OCI-LY1 (cell line): ENCODE measurements around the gene PTPRD.

Experiments used
- H2AFZ ChIP-seq: fragments of 200-600 bp; sonication (generic), shearing (Covaris generic); 2 replicates; pipeline ENCODE4 v1.6.0; 2014; ENCODE audit warnings: antibody characterized with exemption, mild to moderate bottlenecking, low read length
- H3F3A ChIP-seq: fragments of 200-600 bp; sonication (generic), shearing (Covaris generic); 2 replicates; pipeline ENCODE4 v1.6.0; 2014; ENCODE audit warnings: mild to moderate bottlenecking, antibody characterized with exemption, low read length, moderate library complexity; ENCODE audit not compliant: insufficient read depth
- H3K27ac ChIP-seq: fragments of 200-600 bp; sonication (generic); 2 replicates; pipeline ENCODE4 v1.5.1; 2014; ENCODE audit warnings: low read length, mixed run types, mild to moderate bottlenecking, low read depth; ENCODE audit not compliant: poor library complexity, severe bottlenecking
- H3K27me3 ChIP-seq: fragments of 200-600 bp; sonication (generic); 2 replicates; pipeline ENCODE4 v1.6.0; 2014; ENCODE audit warnings: antibody characterized with exemption, mild to moderate bottlenecking, low read length, moderate library complexity; ENCODE audit not compliant: insufficient read depth
- H3K36me3 ChIP-seq: fragments of 200-600 bp; sonication (generic); 2 replicates; pipeline ENCODE4 v1.6.1; 2014; ENCODE audit warnings: mild to moderate bottlenecking, antibody characterized with exemption, low read length, moderate library complexity, mixed read lengths; ENCODE audit not compliant: insufficient read depth
- H3K4me1 ChIP-seq: fragments of 200-600 bp; sonication (generic); 2 replicates; pipeline ENCODE4 v1.5.1; 2014; ENCODE audit warnings: mild to moderate bottlenecking, low read length, moderate library complexity; ENCODE audit not compliant: insufficient read depth, severe bottlenecking
- H3K4me2 ChIP-seq: fragments of 200-600 bp; sonication (generic), shearing (Covaris generic); 2 replicates; pipeline ENCODE4 v1.6.1; 2014; ENCODE audit warnings: low read length
- H3K4me3 ChIP-seq: fragments of 200-600 bp; sonication (generic); 2 replicates; pipeline ENCODE4 v1.5.1; 2014; ENCODE audit warnings: low read length, low read depth, mild to moderate bottlenecking, mixed read lengths; ENCODE audit not compliant: poor library complexity, severe bottlenecking
- H3K79me2 ChIP-seq: fragments of 200-600 bp; shearing (Covaris generic); 2 replicates; pipeline ENCODE4 v1.6.1; 2016; ENCODE audit warnings: mixed run types, low read length, mixed read lengths; ENCODE audit not compliant: insufficient read depth
- H3K9ac ChIP-seq: fragments of 200-600 bp; sonication (generic), shearing (Covaris generic); 2 replicates; pipeline ENCODE4 v1.6.1; 2014; ENCODE audit warnings: mild to moderate bottlenecking, low read length, mixed read lengths
- H3K9me2 ChIP-seq: fragments of 200-600 bp; sonication (generic), shearing (Covaris generic); 2 replicates; pipeline ENCODE4 v1.6.1; 2014; ENCODE audit warnings: low read depth, mild to moderate bottlenecking, low read length, mixed read lengths
- H3K9me3 ChIP-seq: fragments of 200-600 bp; shearing (Covaris generic); 2 replicates; pipeline ENCODE4 v1.6.1; 2014; ENCODE audit warnings: low read length, mixed read lengths
- H4K20me1 ChIP-seq: fragments of 200-600 bp; sonication (generic), shearing (Covaris generic); 2 replicates; pipeline ENCODE4 v1.6.0; 2016; ENCODE audit warnings: mild to moderate bottlenecking, low read length; ENCODE audit not compliant: insufficient read depth
- EZH2 ChIP-seq: fragments of 200-600 bp; sonication (generic), shearing (Covaris generic); IDR thresholded peaks from 2 replicates; pipeline ENCODE4 v1.8.0; 2017; ENCODE audit warnings: borderline replicate concordance, mixed run types, mild to moderate bottlenecking, antibody characterized with exemption, low read length, moderate library complexity, mixed read lengths
- TF ChIP-seq, protein P1 (sequence below): fragments of 200-600 bp; sonication (generic), shearing (Covaris generic); IDR thresholded peaks from 2 replicates; pipeline ENCODE4 v1.5.1; 2017; ENCODE audit warnings: mild to moderate bottlenecking, antibody characterized with exemption, low read length, moderate library complexity, mixed read lengths

PTPRD gene

DNA sequence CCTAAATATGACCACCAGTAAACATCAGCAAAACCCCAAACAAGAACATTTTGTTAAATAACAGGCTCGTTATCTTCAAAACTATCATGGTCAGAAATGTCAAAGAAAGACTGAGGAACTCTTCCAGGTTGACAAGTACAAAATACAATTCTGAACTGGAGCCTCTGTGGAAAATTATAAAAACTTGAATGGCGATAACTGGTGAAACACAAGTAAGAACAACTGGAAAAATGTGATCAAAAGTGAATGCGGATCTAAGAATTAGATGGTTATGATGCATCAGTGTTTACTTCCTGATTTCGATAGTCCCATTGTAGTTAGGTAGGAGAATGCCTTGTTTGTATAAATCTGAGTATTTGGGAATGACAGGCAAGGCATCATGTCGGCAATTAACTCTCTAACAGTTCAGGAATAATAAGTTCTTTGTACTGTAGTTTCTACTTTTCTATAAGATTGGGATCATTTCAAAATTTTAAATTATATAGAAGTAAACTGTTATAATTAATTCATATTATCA is 2073.1 kb downstream of the PTPRD start:
- Histone ChIP-seq H4K20me1 (no peaks in the 10 kb centered on the region), H3F3A (no peaks in the 10 kb centered on the region), H3K9ac (no peak overlapping the region), H3K27me3 (no peaks in the 10 kb centered on the region), H3K4me3 (no peak overlapping the region), H3K9me3 (no peaks in the 10 kb centered on the region), H3K9me2 (no peaks in the 10 kb centered on the region), H2AFZ (no peak overlapping the region), H3K4me1 (no peaks in the 10 kb centered on the region), H3K36me3 (no peaks in the 10 kb centered on the region), H3K79me2 (no peaks in the 10 kb centered on the region), H3K27ac (no peak overlapping the region), H3K4me2 (no peak overlapping the region)
- TF ChIP-seq EZH2, result no peak
- TF ChIP-seq, protein P1, sequence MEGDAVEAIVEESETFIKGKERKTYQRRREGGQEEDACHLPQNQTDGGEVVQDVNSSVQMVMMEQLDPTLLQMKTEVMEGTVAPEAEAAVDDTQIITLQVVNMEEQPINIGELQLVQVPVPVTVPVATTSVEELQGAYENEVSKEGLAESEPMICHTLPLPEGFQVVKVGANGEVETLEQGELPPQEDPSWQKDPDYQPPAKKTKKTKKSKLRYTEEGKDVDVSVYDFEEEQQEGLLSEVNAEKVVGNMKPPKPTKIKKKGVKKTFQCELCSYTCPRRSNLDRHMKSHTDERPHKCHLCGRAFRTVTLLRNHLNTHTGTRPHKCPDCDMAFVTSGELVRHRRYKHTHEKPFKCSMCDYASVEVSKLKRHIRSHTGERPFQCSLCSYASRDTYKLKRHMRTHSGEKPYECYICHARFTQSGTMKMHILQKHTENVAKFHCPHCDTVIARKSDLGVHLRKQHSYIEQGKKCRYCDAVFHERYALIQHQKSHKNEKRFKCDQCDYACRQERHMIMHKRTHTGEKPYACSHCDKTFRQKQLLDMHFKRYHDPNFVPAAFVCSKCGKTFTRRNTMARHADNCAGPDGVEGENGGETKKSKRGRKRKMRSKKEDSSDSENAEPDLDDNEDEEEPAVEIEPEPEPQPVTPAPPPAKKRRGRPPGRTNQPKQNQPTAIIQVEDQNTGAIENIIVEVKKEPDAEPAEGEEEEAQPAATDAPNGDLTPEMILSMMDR, result no peak

DNA sequence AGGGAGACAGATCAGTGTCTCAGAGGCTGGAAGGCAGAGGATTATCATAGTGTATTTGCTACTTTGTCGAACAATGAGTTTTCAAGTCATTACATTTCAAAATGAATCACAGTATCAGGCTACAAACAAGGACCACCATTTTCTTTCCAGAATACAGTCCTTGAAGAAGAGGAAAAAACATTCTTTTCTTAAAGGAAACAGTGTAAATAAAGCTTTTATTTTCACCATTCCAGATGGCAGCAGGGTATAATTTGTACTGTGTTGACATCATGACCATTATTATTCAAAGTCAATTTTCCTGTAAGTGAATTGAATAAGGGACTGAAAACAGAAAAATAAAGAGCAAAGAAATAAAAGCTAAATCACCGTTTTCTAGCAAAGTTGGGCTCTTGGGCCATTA is 2076.0 kb downstream of the PTPRD start:
- Histone ChIP-seq H4K20me1 (no peaks in the 10 kb centered on the region), H3K4me3 (no peak overlapping the region), H3K27ac (no peak overlapping the region), H3K79me2 (no peaks in the 10 kb centered on the region), H3K9ac (no peak overlapping the region), H3K9me3 (no peaks in the 10 kb centered on the region), H3K4me1 (no peaks in the 10 kb centered on the region), H3K36me3 (no peaks in the 10 kb centered on the region), H3F3A (no peaks in the 10 kb centered on the region), H3K27me3 (no peaks in the 10 kb centered on the region), H2AFZ (no peak overlapping the region), H3K4me2 (no peak overlapping the region), H3K9me2 (no peaks in the 10 kb centered on the region)
- no peak for TF ChIP-seq EZH2
- TF ChIP-seq, protein P1, result no peak

DNA sequence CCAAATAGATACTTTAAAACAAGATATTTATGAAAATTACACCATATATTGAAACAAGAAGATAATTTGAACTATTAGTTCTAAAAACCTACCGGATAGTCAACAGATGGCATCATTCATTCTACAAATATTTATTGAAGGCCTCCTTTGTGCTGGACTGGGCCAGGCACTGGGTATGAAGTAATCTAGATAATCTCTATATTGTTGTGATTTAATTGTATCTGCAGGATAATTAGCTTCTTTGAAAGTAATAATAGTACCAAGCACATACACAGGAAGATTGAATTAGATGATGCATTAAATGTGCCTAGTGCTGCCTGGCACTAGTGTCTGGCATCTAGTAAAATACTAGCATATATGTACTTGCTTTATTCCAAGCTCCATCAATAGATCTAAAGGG is 2078.0 kb downstream of the PTPRD start:
- Histone ChIP-seq H3K4me3 (no peak overlapping the region), H3K9me2 (no peaks in the 10 kb centered on the region), H4K20me1 (no peaks in the 10 kb centered on the region), H3K79me2 (no peaks in the 10 kb centered on the region), H3K9me3 (no peaks in the 10 kb centered on the region), H3K27ac (no peak overlapping the region), H3K36me3 (no peaks in the 10 kb centered on the region), H3K4me2 (no peak overlapping the region), H3K9ac (no peak overlapping the region), H3F3A (no peaks in the 10 kb centered on the region), H3K27me3 (no peaks in the 10 kb centered on the region), H3K4me1 (no peaks in the 10 kb centered on the region), H2AFZ (no peak overlapping the region)
- TF ChIP-seq EZH2, result no peak
- TF ChIP-seq, protein P1, result no peak
